Measurements from ENCODE around the gene CIITA.

CIITA gene

GRCh38 chr16:10969615-10970014 is 92.6 kb downstream of the CIITA start:
- H3K4me3 ChIP-seq (ENCODE audit: low read depth, low read length), result no peak overlapping the region
- DNase-seq (ENCODE audit: low read depth), result no peak

DNA sequence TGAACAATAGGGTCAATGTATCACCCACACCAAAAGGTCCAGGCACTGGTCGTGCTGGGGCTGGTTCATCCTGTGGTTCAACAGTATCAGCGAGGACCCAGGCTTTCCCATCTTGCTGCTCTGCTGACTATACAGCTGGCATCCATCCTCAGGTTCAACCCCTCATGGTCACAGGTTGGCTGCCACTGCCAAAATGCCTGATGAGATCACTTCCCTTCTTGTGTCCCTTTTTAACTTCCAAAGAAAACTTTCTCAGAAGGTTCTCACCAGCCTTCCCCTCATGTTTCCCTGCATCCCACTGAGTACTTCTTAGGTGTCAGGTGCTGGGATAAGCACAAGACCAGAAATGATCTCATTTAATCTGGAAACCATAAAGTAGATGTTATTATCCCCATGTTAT is 93.1 kb downstream of the CIITA start:
- no peak for DNase-seq (ENCODE audit: low read depth)
- no peak overlapping the region for H3K4me3 ChIP-seq (ENCODE audit: low read depth, low read length)

DNA sequence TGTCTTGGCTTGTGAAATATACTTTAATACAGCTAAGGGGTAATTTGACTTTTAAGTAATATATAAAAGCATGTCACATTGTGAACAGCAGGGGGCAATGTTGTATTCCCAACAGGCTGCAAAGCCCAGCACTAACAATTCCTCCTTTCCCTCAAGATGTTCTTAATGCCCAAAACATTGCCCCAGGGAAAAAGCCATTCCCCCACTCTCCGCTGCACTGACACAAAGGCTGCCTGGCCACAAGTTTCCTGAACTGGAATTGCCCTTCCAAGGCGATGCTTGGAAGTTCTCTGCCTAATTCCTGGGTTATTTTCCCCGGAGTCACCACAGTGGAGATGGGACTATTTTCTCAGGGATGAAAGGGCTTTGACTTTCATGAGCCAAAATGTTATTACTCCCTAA is 94.6 kb downstream of the CIITA start:
- peak; percentile 40 for DNase-seq (ENCODE audit: low read depth)

DNA sequence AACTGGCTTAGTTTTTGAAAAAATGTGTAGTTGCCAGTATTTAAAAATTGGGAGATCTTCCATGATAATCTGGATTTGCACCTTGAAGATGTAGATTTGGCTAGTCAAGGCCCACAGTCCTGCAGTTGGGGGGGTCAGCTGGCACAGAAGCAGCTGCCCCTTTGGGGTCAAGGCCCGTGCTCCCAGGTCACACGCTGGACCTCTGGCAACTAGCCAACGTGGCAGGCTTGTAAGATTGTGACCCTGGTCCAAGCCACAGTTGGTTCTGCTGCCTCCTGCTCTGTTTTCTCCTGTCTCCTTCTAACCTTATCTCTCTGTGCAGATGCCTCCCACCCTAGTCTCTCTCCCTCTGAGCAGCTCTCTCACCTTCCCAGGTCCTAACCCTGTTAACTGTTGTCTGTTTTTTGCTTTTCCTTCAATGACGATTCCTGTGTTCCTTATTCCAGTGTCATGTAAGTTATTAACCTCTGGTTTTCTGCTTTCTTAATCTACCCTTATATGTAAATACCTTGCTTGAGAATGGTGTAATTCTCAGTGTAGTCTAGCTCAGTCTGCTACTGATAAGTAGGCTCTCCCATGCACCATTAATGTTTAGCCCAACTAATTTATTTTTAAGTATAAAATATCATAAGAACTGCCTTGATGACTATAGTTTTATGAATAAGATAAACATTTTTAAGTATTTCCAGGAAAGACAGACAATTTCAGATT is 95.3 kb downstream of the CIITA start:
- DNase-seq (ENCODE audit: low read depth), result no peak
- H3K4me3 ChIP-seq (ENCODE audit: low read depth, low read length), result no peak overlapping the region

More for the DNA sequence above, 94.6 kb downstream of the CIITA start:
- H3K4me3 ChIP-seq (ENCODE audit: low read depth, low read length), result no peak overlapping the region

DNA sequence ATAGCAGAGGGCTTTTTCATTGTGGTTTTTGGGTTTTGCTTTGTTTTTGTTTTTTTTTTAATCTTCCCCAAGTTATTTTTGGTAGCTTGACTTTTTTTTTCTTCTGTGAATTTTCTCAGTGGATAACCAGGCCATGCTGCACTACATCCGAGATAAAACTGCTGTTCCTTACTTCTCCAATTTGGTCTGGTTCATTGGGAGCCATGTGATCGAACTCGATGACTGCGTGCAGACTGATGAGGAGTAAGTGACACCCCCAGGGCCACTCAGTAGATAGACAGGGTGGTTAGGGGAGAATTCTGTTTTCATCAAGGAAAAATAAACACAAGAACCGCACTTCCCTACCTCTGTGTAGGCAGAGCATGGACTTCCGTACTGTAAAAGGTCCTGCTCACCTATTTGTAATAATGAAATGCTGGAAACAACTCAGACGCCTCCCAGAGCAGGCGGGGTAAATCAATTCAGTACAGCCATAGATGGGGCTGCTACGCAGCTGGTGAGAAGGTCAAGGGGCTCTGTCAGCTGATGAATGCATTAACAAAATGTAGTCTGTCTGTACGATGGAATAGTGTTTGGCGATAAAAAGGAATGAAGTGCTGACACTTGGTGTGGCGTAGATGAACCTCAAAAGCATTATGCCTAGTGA is 95.9 kb downstream of the CIITA start:
- H3K4me3 ChIP-seq (ENCODE audit: low read depth, low read length), result no peak overlapping the region
- no peak for DNase-seq (ENCODE audit: low read depth)

- DNase-seq (ENCODE audit: low read depth), result no peak
- no peak overlapping the region for H3K4me3 ChIP-seq (ENCODE audit: low read depth, low read length)
Observed at GRCh38 chr16:10976634-10977033, 99.6 kb downstream of the CIITA start.

GRCh38 chr16:10978124-10978523 is 101.1 kb downstream of the CIITA start:
- DNase-seq (ENCODE audit: low read depth), result no peak
- no peak overlapping the region for H3K4me3 ChIP-seq (ENCODE audit: low read depth, low read length)

- no peak for DNase-seq (ENCODE audit: low read depth)
- no peak overlapping the region for H3K4me3 ChIP-seq (ENCODE audit: low read depth, low read length)
Observed at GRCh38 chr16:10978871-10979446, 102.0 kb downstream of the CIITA start.

DNA sequence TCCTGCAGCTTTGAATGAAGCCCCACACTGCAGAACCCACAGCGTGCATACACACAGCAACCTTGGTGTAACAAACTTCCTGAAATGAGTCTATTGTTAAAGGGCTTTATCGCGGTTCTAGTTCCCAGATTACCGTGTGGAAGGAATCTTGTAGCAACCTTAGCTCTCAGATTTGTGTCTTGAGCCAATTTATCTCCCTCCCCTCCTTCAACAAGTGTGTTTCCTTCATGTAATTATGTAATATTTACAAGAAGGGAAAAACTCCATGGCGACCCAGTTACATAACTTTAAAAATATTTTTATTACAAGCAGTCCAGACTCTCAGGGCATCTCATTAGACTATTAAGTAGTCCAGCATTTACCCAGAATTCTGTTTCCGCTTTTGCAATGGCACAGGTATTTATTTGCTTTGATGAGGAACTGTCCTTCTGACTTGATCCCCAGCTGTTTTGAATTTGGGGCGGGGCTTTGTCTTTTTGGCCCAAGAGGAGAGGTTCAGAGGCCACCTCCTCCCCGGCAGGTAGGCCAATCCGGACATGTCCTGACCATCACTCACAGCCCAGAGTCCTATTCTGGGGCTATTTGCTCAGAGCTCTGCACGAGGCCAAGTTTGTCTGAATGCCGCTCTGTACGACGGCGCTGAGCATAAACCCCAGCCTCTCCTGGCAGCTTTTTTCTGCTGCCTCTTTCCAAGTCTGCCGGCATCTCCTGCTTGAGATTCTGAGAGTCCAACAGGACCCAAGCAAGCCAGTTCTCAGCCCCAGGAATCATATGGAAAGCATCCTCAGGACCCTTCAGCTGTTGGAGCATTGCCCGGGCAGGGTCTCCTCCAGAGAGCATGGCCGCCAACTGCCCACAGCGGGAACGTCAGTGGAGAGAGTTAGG is 103.0 kb downstream of the CIITA start:
- H3K4me3 ChIP-seq (ENCODE audit: low read depth, low read length), result no peak overlapping the region
- DNase-seq (ENCODE audit: low read depth), result no peak

- H3K4me3 ChIP-seq (ENCODE audit: low read depth, low read length), result no peak overlapping the region
- DNase-seq (ENCODE audit: low read depth), result no peak
Observed at GRCh38 chr16:10980813-10981212, 103.8 kb downstream of the CIITA start.

- no peak overlapping the region for H3K4me3 ChIP-seq (ENCODE audit: low read depth, low read length)
- DNase-seq (ENCODE audit: low read depth), result no peak
Observed at GRCh38 chr16:10981697-10982216, 104.8 kb downstream of the CIITA start.

DNA sequence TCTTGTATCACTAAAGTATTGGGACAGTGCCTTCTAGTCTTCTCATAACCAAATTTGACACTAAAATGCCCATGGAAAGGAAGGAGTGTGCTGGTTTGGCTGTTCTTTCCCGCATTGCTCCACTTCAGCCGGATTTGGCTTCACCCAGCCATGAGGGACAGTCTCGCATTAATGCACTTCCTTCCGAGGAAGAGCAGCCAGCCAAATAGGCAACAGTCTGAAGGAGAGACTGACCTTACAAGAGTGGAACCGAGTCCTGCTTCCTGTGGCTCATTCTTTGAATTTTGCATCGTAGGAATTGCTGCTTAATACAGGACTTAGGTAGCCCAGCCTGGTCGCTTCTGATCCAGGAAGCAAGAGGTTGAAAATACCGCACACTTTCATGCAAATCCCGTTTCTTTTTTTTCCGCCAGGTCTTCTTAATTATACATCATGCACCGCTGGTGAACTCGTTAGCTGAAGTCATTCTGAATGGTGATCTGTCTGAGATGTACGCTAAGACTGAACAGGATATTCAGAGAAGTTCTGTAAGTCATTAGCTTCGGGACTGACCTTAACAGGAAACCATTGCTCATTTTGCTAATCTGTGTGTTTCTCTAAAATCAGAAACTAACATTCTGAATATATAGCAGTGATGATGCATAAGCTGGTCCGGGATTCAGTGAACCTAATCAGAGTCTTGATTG is 105.6 kb downstream of the CIITA start:
- DNase-seq (ENCODE audit: low read depth), result no peak
- no peak overlapping the region for H3K4me3 ChIP-seq (ENCODE audit: low read depth, low read length)

- DNase-seq (ENCODE audit: low read depth), result no peak
Observed at GRCh38 chr16:10983159-10983558, 106.2 kb downstream of the CIITA start.

DNA sequence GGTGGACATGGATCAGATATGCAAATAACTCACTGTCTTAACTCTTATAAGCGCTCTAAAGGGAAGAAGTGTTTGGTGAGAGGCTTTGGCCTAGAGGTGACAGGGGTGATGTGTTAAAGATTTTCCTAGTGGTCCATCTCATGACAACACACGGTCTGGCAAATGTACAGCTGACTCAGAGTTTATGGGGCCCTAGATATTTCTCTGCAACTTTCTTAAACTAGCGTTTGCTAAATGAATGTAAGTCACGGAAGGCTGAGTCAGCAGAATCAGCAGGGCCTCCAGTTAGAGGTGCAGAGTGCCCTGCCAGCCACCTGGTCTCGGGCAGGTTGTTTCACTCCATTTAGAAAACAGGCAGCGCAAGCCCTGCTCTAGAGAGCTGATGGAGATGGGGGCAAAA is 107.5 kb downstream of the CIITA start:
- no peak for DNase-seq (ENCODE audit: low read depth)

More at GRCh38 chr16:10983159-10983558, 106.2 kb downstream of the CIITA start:
- no peak overlapping the region for H3K4me3 ChIP-seq (ENCODE audit: low read depth, low read length)

More for the DNA sequence above, 107.5 kb downstream of the CIITA start:
- no peak overlapping the region for H3K4me3 ChIP-seq (ENCODE audit: low read depth, low read length)

Data from skeletal muscle cell (primary cell).